ENCODE results near the gene RHBDF1. TPM values are rescaled to one million over a fixed set of nuclear protein-coding genes. Genes with fewer than 3 reads are reported as not detected.

The RHBDF1 gene
- total and polyA plus RNA-seq, 2 of the 13 experiments (the other 11 are each of a cell fraction or from before 2014, with no cell fraction given), result 5.4 to 26.9 TPM

- TF ChIP-seq MXD1 (CRISPR knock-in tag; IDR thresholded peaks at IDR 0.05), result peak; percentile 93
- peak; percentile 35; the same call in 1 of the 2 replicates for TF ChIP-seq SRY (CRISPR knock-in tag; IDR thresholded peaks at IDR 0.05)
- TF ChIP-seq PHF21A (CRISPR knock-in tag; IDR thresholded peaks at IDR 0.05), result peak; percentile 31; the same call in 1 of the 2 replicates
- TF ChIP-seq TFAP4 (IDR thresholded peaks at IDR 0.05; ENCODE audit: borderline replicate concordance, low read depth), result no peak; the same call in 1 of the 2 replicates
- TF ChIP-seq TEF (CRISPR knock-in tag; IDR thresholded peaks at IDR 0.05), result peak; percentile 40; the same call in 1 of the 2 replicates
- peak; percentile 76 for TF ChIP-seq TMF1 (CRISPR knock-in tag; IDR thresholded peaks at IDR 0.05; ENCODE audit: low read depth)
- TF ChIP-seq EEA1 (CRISPR knock-in tag; IDR thresholded peaks at IDR 0.05; ENCODE audit: borderline replicate concordance), result 0 out of 2 replicates have a peak, but pooled peaks have one; percentile 24
- TF ChIP-seq ZNF598 (CRISPR knock-in tag; IDR thresholded peaks at IDR 0.05; ENCODE audit: borderline replicate concordance), result peak; percentile 66; the same call in 1 of the 2 replicates
- TF ChIP-seq SP2 (CRISPR knock-in tag; IDR thresholded peaks at IDR 0.05), result peak; percentile 96
- TF ChIP-seq BRCA1 (CRISPR knock-in tag; IDR thresholded peaks at IDR 0.05), result peak; percentile 65; the same call in 1 of the 2 replicates
- no peak; the same call in 1 of the 2 replicates for TF ChIP-seq ZNF784 (CRISPR knock-in tag; IDR thresholded peaks at IDR 0.05; ENCODE audit: borderline replicate concordance)
- TF ChIP-seq AHDC1 (CRISPR knock-in tag; IDR thresholded peaks at IDR 0.05; ENCODE audit: borderline replicate concordance), result peak; percentile 42; the same call in 1 of the 2 replicates
- peak; percentile 47; the same call in 1 of the 2 replicates for TF ChIP-seq MTERF4 (CRISPR knock-in tag; IDR thresholded peaks at IDR 0.05)
- TF ChIP-seq XBP1 (CRISPR knock-in tag; IDR thresholded peaks at IDR 0.05), result no peak
- no peak; the same call in 1 of the 2 replicates for TF ChIP-seq ZNF33B (CRISPR knock-in tag; IDR thresholded peaks at IDR 0.05)
- 0 out of 2 replicates have a peak, but pooled peaks have one; percentile 49 for TF ChIP-seq HINFP (CRISPR knock-in tag; IDR thresholded peaks at IDR 0.05; ENCODE audit: low read depth)
Observed at GRCh38 chr16:53346-54236, 18.8 kb downstream of the RHBDF1 start, which contains the start of the genes POLR3K and SNRNP25 (continued).

All from HepG2 (cell line).